CD14-positive monocyte (primary cell): ENCODE data around the gene TNFSF10. TPM values are rescaled to one million over a fixed set of nuclear protein-coding genes. Genes with fewer than 3 reads are reported as not detected.

Experiments
- DNase-seq, 3 donors: peaks; one replicate each; pipeline ENCODE4 v3.0.0-alpha.2; 2011 to 2022
- H2AFZ ChIP-seq: 2 replicates; pipeline ENCODE4 v1.6.0; 2012; ENCODE audit warnings: mild to moderate bottlenecking, low read depth, low read length, inconsistent platforms; ENCODE audit not compliant: insufficient read depth, poor library complexity, severe bottlenecking
- H3K27ac ChIP-seq, 2 donors: 1 replicate in 1 of 2; 2 replicates in 1 of 2; pipeline ENCODE4 v1.5.1; 2012 to 2013; ENCODE audit warnings: low read length in 2 of 2, control low read depth in 1 of 2, inconsistent platforms in 1 of 2, low read depth in 1 of 2, mild to moderate bottlenecking in 1 of 2
- H3K27me3 ChIP-seq, 2 donors: one replicate each; pipeline versions ENCODE4 v1.6.0 to v1.6.1; 2011 to 2013; ENCODE audit warnings: low read length in 2 of 2; ENCODE audit not compliant: control insufficient read depth in 2 of 2, insufficient read depth in 2 of 2
- H3K36me3 ChIP-seq, 2 donors: replicated peaks in 1 of 2; 1 replicate in 1 of 2; 2 replicates in 1 of 2; pipeline versions ENCODE4 v1.5.1 to v1.6.1; 2012 to 2013; ENCODE audit warnings: low read length in 2 of 2, control low read depth in 1 of 2, inconsistent platforms in 1 of 2, mild to moderate bottlenecking in 1 of 2; ENCODE audit not compliant: insufficient read depth in 2 of 2, control insufficient read depth in 1 of 2
- H3K4me1 ChIP-seq, 2 donors: 1 replicate in 1 of 2; 2 replicates in 1 of 2; pipeline versions ENCODE4 v1.5.1 to v1.6.1; 2012 to 2013; ENCODE audit warnings: low read length in 2 of 2, control low read depth in 1 of 2, inconsistent platforms in 1 of 2, mild to moderate bottlenecking in 1 of 2, moderate library complexity in 1 of 2; ENCODE audit not compliant: insufficient read depth in 2 of 2, control insufficient read depth in 1 of 2
- H3K4me2 ChIP-seq: replicated peaks from 2 replicates; pipeline ENCODE3; 2012; ENCODE audit warnings: low read length, moderate library complexity, mild to moderate bottlenecking; ENCODE audit not compliant: poor library complexity, severe bottlenecking; ENCODE audit errors: extremely low read depth
- H3K4me3 ChIP-seq, 3 experiments: fragments of 200-600 bp in 1 of 3; sonication (generic) in 1 of 3; replicated peaks in 1 of 3; 1 replicate in 2 of 3; 2 replicates in 1 of 3; pipeline ENCODE4 v1.5.1; 2011 to 2013; ENCODE audit warnings: low read length in 3 of 3, mild to moderate bottlenecking in 3 of 3, control low read depth in 2 of 3, low read depth in 2 of 3, inconsistent platforms in 1 of 3, moderate library complexity in 1 of 3
- H3K79me2 ChIP-seq: 2 replicates; pipeline ENCODE4 v1.6.0; 2012; ENCODE audit warnings: mild to moderate bottlenecking, control low read depth, inconsistent platforms, low read length, moderate library complexity; ENCODE audit not compliant: insufficient read depth
- H3K9ac ChIP-seq: 2 replicates; pipeline ENCODE4 v1.6.0; 2017; ENCODE audit warnings: low read length, mild to moderate bottlenecking; ENCODE audit not compliant: insufficient read depth, poor library complexity, severe bottlenecking
- H3K9me3 ChIP-seq, 2 donors: replicated peaks in 1 of 2; 1 replicate in 1 of 2; 2 replicates in 1 of 2; pipeline versions ENCODE4 v1.5.1 to v1.6.1; 2012 to 2013; ENCODE audit warnings: low read length in 2 of 2, control low read depth in 1 of 2; ENCODE audit not compliant: control insufficient read depth in 1 of 2, insufficient read depth in 1 of 2
- H4K20me1 ChIP-seq: 2 replicates; pipeline ENCODE4 v1.6.0; 2012; ENCODE audit warnings: mild to moderate bottlenecking, low read length, control low read depth, moderate library complexity; ENCODE audit not compliant: insufficient read depth
- H3K27ac Mint-ChIP-seq, 7 donors: one replicate each; pipeline ENCODE4 v1.8.0; 2020; ENCODE audit warnings: mild to moderate bottlenecking in 7 of 7, mixed read lengths in 7 of 7, moderate library complexity in 6 of 7, inconsistent platforms in 2 of 7
- H3K27me3 Mint-ChIP-seq, 3 donors: one replicate each; pipeline ENCODE4 v1.8.0; 2021 to 2022; ENCODE audit warnings: low read depth in 3 of 3, mild to moderate bottlenecking in 3 of 3, mixed read lengths in 3 of 3, moderate library complexity in 3 of 3, inconsistent platforms in 1 of 3
- H3K36me3 Mint-ChIP-seq, 2 donors: one replicate each; pipeline ENCODE4 v1.8.0; 2020; ENCODE audit warnings: mixed read lengths in 2 of 2, inconsistent platforms in 1 of 2, mild to moderate bottlenecking in 1 of 2
- H3K4me1 Mint-ChIP-seq: one replicate; pipeline ENCODE4 v1.8.0; 2020; ENCODE audit warnings: mild to moderate bottlenecking, mixed read lengths
- H3K4me3 Mint-ChIP-seq, 2 donors: one replicate each; pipeline ENCODE4 v1.8.0; 2020; ENCODE audit warnings: mild to moderate bottlenecking in 2 of 2, mixed read lengths in 2 of 2, moderate library complexity in 1 of 2
- H3K9me3 Mint-ChIP-seq, 7 donors: one replicate each; pipeline ENCODE4 v1.8.0; 2020 to 2022; ENCODE audit warnings: mixed read lengths in 7 of 7, mild to moderate bottlenecking in 6 of 7, moderate library complexity in 6 of 7, inconsistent platforms in 2 of 7
- CTCF ChIP-seq: fragments of 200-600 bp; IDR thresholded peaks from one replicate; pipeline ENCODE4 v1.8.0; 2022; ENCODE audit warnings: antibody characterized with exemption, mild to moderate bottlenecking
- WGBS: methylation state at CpG from one replicate; pipeline ENCODE4 v1.1.5; 2013; ENCODE audit warnings: missing lambda C conversion rate; ENCODE audit not compliant: insufficient coverage; 5-methylcytosine and 5-hydroxymethylcytosine counted together
- intact Hi-C, 2 donors: fragments of 100-400 bp; cut with micrococcal nuclease; formaldehyde crosslinking; loops; one replicate each; pipeline versions ENCODE4 v1.15.0 to v1.15.1; 2023
- polyA plus RNA-seq, 3 donors: library from polyadenylated mRNA; depleted of rRNA in 1 of 3; unstranded in 2 of 3; stranded (reverse) in 1 of 3; fragments of 300-500 nt in 2 of 3; fragments of >200 nt in 1 of 3; fragmentation: Illumina TruSeq in 2 of 3; gene quantifications; 1 replicate in 2 of 3; 2 replicates in 1 of 3; pipeline ENCODE4 v1.2.3, GENCODE V29; 2012 to 2021

The TNFSF10 gene
- polyA plus RNA-seq, 3 donors = 146 to 293 (median 264) TPM

DNA sequence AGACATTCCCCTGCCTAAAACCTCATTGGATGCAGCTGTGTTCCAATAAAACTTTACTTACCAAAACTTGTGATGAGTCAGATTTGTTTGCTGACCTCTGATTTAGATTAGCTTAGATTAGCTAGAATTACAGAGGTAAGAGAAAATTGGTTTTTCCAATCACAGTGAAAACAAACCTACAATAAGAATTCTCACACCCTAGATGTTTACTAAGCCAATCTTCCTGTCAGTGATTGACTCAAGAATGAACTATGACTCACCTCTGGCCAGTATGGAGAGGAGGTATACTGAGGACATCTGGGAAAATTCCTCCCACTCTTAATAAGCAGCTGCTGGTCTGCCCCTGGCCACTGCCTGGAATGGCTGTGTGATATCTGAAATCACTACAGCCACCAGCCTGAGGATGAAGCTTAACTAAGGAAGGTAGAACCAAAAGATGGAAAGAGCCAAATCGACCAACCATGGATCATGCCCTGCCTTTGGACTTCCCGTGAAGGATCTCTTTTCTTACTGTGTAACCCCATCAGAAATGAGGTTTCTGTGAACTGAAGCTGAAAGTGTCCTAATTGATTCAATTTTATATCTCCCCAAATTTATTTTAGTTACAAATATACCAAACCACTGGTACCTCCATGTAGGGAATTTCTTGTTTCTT lies 55.9 kb downstream of the TNFSF10 start:
- Histone ChIP-seq H3K4me2 (no peak overlapping the region), H3K9me3 (peaks cover 0 to 3% of the 10 kb centered on the region in 2 donors), H3K27me3 (no peaks in the 10 kb centered on the region), H3K9ac (no peak overlapping the region), H3K4me1 (no peaks in the 10 kb centered on the region), H3K79me2 (no peaks in the 10 kb centered on the region), H4K20me1 (no peaks in the 10 kb centered on the region), H2AFZ (no peak overlapping the region), H3K36me3 (no peaks in the 10 kb centered on the region), H3K4me3 (no peak overlapping the region), H3K27ac (no peak overlapping the region)
- Mint-ChIP-seq H3K9me3 (peaks cover 0 to 8% (median 5%) of the 10 kb centered on the region in 7 donors), H3K4me3 (no peak overlapping the region), H3K36me3 (no peaks in the 10 kb centered on the region), H3K27me3 (peaks cover 8 to 15% (median 11%) of the 10 kb centered on the region in 3 donors), H3K4me1 (no peaks in the 10 kb centered on the region), H3K27ac (no peak overlapping the region)
- no peak for TF ChIP-seq CTCF
- DNase-seq = peak in 1 of 3 donors; percentile 25
- intact Hi-C loops = no loop called here
- no CpG with 5 or more reads among the region's 2 CpGs for WGBS

- no peak for DNase-seq
- Histone ChIP-seq H3K4me2 (no peak overlapping the region), H3K36me3 (no peaks in the 10 kb centered on the region), H3K9ac (no peak overlapping the region), H3K27ac (no peak overlapping the region), H3K4me1 (no peaks in the 10 kb centered on the region), H3K79me2 (no peaks in the 10 kb centered on the region), H2AFZ (no peak overlapping the region), H3K4me3 (no peak overlapping the region), H4K20me1 (no peaks in the 10 kb centered on the region), H3K27me3 (no peaks in the 10 kb centered on the region), H3K9me3 (peaks cover 0 to 2% of the 10 kb centered on the region in 2 donors)
- no peak overlapping the region for H3K27ac Mint-ChIP-seq
- intact Hi-C loops = no loop called here
- H3K4me1 Mint-ChIP-seq = peaks cover 2% of the 10 kb centered on the region
- no peak for TF ChIP-seq CTCF
- peaks cover 0 to 3% (median under 1%) of the 10 kb centered on the region in 7 donors for H3K9me3 Mint-ChIP-seq
- no CpG with 5 or more reads among the region's 4 CpGs for WGBS
- peaks cover 9 to 15% (median 11%) of the 10 kb centered on the region in 3 donors for H3K27me3 Mint-ChIP-seq
- H3K4me3 Mint-ChIP-seq = no peak overlapping the region
- no peaks in the 10 kb centered on the region for H3K36me3 Mint-ChIP-seq
These were observed 56.6 kb downstream of the TNFSF10 start for GRCh38 chr3:172466553-172467130.
